Stimulated activated CD4-positive, alpha-beta T cell treated with anti-CD3 and anti-CD28 coated beads, Interleukin-4, amount 100 ng/mL, for 24 hours (primary cell): ENCODE data around the gene TAS2R60.
"Not testable (repeated sequence)": the region's sequence is repeated elsewhere in the genome, so short reads cannot be mapped to it uniquely, and the experiment has no call there.

Source experiments
- DNase-seq: peaks from one replicate; pipeline ENCODE4 v3.0.0-alpha.2; 2020

Gene TAS2R60

DNA sequence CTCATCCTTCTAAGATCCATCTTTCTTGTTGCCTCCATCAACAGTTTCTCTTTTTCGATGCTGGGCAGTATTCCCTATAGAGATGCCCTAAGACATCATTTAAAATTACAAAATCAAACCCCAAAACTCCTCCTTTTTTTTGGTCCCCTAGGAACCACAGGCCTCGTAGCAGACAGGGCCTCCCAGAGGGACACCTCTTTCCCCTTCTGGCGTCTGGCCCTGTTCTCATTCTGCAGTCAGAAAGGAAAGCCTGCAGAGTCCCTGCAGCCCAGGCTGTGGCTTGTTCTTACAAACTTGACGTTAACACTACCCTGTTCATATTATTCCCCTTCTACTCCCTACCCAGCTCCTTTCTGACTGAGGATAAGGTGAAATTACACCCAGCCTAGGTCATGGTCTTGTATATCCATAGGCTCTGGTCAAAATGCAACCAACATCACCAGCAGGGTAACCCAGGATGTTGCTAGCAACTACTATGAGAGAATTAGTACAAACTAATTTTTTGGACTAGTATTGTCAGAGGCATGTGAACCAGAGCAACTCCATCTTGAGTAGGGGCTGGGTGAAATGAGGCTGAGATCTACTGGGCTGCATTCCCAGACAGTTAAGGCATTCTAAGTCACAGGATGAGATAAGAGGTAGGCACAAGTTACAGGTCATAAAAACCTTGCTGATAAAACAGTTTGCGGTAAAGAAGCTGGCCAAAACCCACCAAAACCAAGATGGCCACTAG is 31.1 kb upstream of the TAS2R60 start:
- no peak for DNase-seq

DNA sequence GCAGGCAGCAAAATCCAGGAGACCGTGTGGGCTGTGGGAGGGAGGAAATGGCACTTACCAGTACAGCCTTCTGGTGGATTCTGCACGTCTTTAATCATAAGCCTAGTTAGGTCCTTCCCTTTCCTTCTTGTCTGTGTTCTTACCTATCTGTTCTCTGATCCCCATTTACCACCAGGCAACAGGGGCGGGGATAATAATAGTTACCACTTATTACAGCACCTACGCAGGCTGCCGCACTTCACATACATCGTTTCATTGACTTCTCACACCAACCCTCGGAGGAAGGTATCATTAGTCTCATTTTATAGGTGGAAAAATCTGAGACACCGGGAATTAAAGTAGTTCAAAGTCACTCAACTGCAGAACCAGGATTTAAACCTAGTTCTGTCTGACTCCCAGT is 30.1 kb upstream of the TAS2R60 start:
- no peak for DNase-seq

DNA sequence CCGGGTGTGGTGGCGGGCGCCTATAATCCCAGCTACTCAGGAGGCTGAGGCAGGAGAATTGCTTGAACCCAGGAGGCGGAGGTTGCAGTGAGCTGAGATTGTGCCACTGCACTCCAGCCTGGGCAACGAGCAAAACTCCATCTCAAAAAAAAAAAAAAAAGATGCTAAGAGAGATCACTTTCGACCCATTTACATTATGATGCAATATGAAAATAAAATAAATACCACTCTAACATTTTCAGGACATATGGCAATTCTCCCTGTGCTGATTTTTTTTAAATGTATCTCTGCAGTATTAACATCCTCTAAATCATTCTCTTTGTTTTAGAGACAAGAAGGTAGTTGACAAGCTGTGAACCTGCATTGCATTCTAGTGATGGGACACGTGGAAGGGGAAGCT is 28.0 kb upstream of the TAS2R60 start:
- not testable (repeated sequence) for DNase-seq

DNA sequence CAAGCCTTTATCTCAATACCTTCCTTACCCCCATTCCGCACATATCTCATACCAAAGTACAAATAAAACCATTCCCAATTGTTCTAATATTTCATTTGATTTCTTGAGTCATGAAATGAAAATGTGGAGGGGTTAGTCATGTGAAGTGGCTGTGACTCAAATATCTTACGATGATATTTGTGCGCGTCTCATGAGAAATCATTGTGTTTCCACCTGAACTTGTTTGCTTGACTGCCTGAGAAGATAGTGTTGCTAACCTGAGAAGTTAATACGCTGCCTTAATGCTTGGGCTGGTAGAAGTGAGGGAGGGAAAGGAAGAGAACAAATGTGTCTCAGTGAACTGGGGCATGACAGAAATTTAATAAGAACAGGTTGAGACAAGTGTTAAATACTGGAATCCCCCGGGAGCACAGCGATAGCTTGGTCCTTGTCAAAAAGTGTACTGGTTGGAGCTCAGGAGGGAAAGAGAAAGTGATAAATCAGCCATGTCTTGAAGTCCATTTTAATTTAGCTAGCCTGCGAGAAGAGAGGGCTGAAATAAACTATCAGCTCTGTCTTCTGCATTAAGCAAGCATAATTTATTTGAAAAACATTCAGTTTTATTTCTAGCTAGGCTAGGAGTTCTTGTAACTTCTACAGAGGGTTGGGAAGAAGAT is 27.4 kb upstream of the TAS2R60 start:
- DNase-seq, result no peak

DNA sequence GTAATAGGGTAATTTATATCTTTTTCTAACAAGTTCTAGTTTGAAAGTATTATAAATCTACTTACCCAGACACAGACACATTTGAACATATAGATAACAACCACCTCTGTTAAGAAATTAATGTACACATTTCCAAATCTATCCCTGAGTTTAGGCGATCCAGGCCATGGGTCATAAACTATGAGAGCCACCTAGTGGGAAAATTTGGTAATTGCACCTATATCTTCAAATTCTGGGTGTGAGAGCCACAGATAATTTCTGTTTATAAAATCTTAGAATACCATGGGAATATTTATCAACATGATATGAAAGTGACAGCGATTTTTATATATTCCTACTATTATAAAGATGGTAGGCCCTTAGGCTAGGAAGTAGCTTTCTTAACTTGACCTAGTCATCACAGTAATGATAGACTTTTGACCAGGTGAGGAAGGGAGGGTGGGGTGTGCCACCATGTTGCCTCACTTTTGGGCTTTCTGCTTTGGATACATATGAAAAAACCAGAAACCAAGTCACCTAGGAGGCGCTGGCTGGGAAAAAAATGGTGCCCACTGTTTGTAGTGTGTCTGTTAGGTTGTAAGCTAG is 26.6 kb upstream of the TAS2R60 start:
- DNase-seq, result no peak

DNA sequence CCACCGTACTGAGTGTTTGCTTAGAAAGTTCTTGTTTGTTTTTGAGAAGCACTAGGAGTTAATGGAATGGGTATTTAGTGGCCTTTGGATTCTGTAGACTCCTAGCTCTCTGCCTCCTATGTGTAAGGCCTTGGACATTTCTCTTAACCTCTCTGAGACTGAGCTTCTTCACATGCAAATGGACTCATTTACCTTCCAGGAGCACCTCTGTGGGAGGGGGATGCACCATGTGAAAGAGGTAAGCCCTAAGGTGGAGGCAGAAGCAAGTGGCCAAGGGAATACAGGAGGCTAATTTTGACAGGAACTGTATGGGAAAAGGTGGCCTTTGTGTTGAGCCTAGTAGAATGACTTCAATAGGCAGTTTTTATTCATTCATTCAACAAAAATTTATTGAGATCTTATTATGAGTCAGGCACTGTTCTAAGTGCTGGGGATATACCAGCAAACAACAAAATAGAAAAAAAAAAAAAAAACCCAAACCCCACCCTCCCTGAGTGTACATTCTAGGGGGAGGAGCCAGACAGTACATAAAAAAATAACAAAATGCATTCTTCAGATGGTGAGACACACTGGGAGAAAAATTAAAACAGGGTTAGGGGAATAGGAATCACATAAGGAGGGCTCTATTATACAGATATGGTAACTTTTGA is 25.4 kb upstream of the TAS2R60 start:
- DNase-seq, result no peak

DNA sequence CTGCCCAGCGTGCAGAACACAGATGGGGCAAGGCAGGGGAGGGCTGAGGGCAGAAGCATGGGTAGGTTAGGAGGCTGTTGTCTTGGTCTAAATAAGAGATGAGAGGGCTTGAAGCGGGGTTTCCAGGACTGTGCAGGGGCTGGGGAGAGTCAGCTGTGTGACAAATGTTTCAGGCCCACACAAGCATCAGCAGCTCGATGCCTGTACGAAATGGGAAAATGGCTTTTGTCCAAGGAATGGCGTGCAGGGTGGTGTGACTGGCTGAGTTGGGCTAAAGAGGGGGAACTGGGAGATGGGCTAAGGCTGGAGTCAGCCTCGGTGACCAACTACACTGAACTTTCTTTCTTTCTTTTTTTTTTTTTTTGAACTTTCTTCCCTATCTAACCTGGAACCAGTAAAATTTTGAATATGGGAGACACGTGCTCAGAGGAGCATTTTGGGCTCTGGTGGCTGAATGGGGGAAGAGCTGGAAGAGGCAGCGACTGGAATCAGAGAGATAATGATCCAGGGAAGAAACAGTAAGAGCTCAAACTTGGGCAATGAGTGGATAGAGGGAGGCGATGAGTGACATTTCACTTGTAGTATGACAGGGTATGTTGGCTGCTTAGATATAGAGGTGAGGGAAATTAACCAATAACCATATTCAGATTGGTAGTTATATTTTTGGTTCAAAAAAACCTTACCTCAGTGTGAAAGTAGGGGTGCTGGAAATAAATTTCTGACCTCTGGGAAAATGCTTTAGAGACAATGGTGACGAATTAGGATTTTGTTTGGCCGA is 24.4 kb upstream of the TAS2R60 start:
- no peak for DNase-seq

DNA sequence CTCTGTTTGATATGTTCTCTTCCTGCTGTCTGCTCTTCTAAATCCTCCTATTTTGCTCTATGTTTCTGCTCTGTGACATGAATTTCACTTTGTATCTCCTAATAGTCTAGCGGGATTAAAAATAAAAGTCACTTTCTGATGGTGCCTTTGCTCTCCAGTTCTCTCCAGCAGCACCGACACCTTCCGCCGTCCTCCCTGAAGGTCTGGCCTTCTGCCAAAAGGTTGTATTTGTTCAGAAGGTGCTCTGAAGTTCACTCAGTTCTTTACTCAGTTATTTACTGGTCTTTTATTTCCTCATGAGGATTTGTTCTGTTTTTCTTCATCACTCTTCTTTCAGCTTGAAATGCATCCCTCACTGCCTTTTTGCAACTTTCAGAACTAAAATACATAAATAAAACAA is 23.4 kb upstream of the TAS2R60 start:
- DNase-seq, result no peak

DNA sequence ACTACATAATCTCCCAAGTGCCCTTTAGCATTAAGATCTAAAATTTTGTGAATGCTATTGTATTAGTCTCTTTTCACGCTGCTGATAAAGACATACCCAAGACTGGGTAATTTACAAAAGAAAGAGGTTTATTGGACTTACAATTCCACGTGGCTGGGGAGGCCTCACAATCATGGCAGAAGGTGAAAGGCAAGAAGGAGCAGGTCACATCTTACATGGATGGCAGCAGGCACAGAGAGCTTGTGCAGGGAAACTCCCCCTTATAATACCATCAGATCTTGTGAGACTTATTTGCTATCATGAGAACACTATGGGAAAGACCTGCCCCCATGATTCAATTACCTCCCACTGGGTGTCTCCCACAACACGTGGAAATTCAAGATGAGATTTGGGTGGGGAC is 22.6 kb upstream of the TAS2R60 start:
- not testable (repeated sequence) for DNase-seq

DNA sequence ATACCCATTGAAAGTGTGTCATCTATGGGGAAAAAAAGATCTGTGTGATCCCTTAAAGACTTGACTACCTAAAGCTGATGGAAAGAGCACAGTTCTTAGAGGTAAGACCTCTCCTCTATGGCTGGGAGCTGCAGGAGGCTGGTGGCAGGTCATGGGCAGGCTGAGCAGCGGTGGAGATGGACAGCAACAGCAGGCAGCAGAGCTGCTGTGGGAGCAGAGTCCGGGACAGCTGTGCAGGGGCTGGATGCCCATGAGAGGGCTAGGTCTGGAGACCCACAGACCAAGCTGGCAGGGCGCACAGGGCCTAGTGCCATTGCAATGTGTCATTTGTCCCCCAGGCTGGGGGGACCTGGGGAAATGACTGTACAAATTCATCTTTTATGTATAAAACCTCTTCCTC is 21.2 kb upstream of the TAS2R60 start:
- no peak for DNase-seq

DNA sequence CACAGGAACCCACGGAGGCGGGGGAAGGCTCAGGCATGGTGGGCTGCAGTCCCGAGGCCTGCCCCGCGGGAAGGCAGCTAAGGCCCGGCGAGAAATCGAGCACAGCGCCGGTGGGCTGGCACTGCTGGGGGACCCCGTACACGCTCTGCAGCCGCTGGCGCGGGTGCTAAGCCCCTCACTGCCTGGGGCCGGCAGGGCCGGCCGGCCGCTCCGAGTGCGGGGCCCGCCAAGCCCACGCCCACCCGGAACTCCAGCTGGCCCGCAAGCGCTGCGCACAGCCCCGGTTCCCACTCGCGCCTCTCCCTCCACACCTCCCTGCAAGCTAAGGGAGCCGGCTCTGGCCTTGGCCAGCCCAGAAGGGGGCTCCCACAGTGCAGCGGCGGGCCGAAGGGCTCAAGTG is 18.8 kb upstream of the TAS2R60 start:
- DNase-seq, result not testable (repeated sequence)

DNA sequence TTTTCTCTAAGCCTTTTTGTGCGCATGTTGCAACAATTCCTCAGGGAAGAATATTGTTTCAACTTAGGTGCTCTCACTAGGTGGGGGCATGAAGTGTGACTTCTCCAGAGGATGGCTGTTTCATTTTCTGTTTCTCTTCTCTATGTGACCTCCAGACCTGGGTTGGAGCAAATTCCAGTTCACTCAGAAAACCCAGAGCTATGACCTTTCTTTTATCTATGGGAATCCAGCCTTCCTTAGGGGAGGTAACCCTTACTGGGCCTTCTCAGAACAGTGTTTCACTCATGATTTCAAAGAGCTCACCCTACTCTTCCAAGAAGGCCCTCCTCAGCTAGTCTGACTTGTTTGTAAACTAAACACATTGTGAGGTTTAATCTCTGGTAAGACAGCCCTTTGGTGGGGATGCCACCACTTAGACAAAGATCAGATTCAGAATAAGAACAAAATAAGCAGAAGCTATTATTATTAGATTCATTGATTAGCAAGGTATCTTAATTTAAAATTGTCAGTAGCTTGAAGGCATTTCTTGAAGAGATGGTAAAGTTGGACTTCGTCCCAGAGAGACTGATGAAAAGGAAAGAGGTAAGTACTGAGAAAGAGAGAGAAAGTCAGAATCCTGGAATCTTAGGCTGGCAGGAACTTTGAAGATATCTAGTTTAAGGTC is 16.6 kb upstream of the TAS2R60 start:
- no peak for DNase-seq

DNA sequence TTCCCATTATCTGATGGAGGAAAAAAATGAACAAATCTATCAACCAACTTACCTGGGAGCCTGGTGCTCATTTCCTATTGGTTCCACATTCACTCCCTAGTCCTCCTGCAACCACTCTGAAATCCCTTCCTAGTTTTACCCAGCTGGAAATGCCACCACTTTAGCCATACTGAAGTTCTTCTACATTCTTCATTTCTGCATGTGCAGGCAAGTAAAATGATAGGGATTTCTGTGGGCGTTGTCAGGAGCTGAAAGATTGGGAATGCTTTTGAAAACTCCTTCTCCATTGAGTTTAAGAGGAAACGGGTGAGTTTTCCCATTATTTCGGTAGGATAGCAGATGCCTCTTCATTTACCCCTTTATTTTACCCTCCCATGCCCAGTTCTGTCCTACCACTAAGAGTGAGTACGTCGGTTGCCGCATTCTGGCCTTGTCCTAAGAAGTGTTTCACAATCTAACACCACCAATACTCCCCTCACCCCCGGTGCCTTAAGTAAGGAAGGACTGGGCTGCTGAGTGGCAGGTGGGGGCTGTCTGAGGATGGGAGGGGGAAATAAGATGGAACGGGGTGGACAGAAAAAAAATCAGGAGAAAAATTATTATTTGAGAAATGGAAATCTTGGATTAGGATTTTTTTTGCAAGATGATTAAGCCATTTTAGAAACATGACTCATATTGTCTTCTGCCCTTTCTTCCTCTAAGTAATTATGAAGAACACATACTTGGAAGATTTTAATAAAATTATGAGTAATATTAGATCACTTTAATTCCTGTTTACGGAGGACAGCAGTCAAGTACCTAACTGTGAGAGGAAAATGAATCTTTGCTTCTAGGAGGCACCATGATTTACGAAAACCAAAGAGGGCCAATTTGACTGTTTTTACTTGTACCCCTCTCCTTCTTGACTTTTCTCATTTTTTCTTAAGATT is 13.2 kb upstream of the TAS2R60 start:
- no peak for DNase-seq

DNA sequence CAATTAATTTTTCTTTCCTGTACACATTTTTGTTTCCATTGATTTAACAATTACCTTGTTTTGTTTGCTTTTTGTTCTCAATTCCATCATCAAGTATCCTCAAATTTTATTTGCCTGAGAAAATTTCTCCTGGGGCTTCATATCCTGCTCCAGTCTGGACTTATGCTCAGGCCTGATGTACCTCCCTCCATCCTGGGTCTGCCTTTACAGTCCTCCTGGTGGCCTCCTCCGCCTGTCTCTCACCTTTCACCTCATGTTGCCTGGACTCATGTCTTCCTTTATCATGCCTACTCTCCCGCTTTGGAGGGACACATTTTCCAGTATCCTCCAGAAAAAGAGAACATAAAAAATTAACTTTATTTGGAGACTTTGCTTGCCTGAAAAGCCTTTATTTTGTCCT is 12.1 kb upstream of the TAS2R60 start:
- DNase-seq, result no peak

DNA sequence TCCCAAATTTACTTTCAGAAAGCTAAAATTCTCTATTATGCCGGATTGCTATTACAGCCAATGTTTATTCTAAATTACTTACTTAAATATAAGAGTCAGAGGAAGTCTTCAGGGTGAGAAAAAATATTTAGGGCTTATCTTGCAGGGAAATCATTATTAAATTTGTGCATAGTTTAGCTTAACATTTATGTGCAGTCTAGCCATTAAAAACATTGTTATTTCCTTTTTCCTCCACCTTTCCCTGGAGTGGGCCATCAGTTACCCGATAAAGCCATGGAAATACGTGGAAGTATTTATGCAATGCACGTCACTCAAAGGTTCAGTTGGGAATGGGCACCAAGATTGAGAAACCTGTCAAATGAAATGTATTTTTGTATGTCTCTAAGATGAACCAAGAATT is 9.5 kb upstream of the TAS2R60 start:
- DNase-seq, result no peak

DNA sequence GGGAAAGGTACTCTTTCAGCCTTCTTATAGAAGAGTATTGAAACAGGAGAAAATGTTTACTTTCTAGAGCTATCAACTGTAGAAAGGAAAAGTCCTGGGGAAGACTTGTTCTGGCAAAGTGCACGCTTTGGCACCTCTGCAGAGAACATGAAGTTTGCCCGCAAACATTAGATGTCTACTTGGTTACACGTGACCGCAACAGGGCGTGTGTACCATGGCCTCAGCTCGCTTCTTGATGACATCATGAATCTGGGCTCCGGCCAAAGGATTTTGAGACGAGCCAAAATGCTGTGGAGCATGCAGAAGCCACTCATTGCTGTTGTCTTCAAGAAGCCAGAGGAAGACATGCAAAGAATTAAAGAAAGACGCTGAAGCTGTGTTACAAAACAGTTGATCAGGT is 8.6 kb upstream of the TAS2R60 start:
- DNase-seq, result no peak

DNA sequence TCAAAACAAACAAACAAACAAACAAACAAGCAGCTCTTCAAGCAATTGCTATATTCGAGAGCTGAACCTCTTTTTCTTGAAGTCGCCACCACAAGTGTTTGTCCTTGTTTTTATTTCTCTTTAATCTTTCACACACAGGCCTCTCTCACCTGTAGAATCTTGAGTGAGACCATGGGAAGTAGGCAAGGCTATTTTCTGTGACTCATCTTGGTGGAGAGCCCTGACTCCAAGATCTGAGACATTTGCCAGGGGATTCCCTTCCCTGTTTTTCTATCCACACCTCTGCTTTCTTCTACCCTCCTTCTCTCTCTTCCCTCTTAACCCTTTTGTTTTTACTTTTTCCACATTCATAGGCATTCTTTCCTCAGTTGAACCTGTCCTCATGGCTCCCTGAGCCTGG is 8.0 kb upstream of the TAS2R60 start:
- DNase-seq, result no peak

DNA sequence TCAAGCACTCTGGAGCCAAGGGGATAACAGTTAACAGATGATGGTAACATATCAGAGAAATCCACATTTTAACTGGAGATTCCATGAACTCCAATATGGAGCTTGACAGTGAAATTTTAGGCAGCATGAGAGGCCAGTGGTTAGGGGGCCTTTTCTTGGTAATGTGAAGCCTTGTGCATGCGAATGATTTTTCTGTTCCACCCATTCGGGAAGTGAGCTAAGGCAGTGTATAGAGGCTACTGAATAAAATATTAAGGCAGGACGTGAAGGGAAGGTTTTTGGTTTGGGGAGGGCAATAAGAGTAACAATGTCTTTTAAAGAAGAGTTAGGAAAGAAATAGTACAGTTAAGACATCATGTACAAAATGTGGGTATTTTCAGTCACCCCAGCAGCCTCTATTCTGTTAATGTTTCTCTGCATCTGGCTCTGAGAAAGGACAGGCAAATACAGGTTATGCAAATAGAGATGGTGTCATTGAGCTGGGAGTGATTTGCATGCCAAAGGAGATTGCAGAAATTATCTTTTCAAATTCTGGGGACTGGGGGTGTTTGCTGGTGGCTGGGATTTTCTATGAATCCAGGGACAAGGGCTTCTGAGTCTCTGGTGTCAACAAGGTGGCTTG is 6.8 kb upstream of the TAS2R60 start:
- DNase-seq, result no peak

DNA sequence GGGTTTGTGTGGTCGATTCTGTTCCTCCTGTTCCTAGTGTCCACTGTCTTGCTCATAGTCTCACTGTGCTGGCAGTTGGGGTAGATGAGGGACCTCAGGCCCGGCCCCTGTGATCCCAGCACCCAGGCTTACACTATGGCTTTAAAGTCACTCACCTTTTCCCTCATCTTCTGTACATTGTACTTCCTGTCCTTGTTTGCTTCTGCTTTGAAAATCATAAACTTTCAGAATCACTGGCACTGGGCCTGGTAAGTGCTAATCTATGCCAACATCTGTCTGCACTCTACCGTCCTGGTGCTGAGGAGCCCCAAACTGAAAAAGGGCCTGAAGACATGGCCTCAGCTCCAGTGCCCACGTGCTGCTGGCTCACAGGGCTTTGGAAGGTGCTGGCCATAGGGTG is 5.7 kb upstream of the TAS2R60 start:
- no peak for DNase-seq

DNA sequence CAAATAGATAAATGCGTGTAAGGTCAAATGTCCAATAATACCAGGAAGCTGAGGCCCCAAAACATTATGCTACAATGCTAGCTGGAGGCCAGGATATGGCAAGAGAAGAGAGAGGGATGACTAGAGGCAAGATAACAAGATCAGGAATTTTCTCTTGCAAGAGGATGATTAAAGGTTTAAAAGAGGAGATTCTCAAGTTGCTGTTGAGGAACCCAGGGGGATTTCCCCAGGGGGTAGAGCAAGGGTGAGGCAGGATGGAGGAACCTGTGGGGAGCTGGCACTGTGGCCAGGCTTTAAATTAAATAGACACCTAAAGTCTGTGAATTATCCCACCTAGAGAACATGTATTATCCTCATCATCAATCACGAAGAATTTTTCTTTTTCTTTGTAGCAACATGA is 3.4 kb upstream of the TAS2R60 start:
- no peak for DNase-seq
